SKM-1 (cell line): ENCODE results near the gene POLA1.

Experiments used
- DNase-seq: peaks from one replicate; lab custom pipeline; 2025; ENCODE audit not compliant: unreplicated experiment; lab: John Stamatoyannopoulos, UW

Gene POLA1

DNA sequence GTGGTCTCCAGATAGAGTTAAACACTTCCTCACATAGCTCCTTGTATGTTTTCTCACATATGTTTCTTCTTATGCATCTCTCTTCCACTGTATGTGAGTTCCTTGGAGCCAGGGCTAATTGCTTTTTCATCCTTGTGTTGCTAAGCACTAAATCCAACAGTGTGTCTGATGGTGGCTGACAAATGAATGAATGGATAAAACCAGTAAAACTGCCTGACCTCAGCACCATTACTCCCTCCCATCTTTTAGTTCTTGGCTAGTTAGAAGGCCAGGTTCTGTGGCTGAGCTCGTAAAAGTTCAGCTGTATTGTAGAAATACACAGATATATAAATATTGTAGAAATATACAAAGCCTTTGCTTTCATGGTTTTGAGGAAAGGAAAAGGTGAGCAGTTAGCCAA lies 271.7 kb downstream of the POLA1 start:
- DNase-seq, result no peak

DNA sequence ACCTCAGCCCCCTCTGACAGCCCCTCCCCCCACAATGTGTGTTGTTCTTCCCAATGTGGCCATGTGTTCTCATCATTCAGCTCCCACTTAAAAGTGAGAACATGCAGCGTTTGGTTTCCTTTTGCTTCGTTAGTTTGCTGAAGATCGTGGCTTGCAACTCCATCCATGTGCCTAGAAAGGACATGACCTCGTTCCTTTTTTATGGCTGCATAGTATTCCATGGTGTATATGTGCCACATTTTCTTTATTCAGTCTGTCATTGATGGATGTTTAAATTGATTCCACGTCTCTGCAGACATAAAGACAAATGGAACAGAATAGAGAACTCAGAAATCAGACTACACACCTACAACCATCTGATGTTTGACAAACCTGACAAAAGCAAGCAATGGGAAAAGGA lies 276.1 kb downstream of the POLA1 start:
- no peak for DNase-seq

DNA sequence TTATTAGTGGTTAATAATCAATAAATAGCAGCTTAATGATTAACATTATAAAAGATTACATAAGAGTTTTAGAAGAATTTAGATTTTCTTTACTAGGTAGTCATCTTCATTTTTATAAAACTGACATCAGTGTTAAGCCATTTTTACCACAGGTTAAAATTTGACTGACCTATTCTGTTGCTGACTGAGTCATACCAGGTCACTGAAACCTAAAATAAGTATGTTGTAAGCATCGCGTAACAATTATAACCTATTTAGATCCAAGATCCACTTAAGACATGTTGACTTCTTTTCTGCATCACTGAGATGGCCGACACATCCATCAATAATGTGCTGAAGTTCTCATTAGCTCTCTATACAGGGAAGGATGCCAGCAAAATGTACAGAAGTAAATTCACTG lies 285.4 kb downstream of the POLA1 start:
- no peak for DNase-seq

DNA sequence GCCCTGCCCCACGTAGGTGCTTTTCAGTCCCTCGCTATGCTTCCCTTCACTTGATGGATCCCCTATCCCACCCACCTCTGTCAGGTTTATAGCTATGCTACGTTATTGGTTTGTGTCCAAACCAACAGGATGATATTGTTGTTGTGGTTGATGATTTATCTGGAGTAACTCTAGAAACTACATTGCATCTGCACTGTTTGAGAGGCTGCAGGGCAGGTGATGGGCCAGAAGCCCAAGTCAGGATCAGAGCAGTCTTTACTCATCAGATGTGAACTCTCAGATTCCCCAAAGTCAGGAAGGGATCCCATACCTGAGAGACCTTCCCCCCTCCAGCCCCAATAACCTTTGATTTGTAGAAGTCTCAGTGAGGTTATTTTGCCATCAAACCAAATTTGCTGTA lies 287.3 kb downstream of the POLA1 start:
- DNase-seq, result no peak

DNA sequence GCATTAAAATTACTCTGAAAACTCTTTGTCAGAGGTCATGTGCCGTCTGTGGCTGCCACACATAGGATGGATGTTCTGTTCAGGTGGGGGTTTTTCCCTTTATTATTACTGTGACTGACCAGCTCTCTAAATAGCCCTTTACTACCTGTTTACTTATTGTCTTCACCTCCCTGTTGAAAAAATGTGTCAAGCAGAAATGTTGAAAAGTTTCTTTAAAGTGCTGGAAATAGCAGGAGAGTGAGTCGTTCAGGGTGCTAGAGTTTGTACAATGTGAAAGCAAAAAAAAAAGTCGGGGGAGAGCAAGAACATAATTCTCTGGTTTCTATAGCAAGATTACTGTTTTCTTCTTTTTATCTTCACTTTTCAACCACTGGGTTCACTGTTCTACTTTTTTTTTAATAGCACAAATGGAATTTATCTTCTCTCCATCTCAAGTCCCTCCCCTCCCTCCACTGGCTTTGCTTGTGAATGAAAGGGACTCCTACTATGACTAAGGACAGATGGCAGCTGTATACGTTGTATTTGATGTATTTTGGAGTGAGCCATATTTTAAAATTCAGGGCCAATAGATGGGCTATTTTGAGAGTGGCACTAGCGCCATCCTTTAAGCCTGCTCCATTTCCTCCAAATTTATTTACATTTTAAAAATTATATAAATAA lies 288.7 kb downstream of the POLA1 start:
- DNase-seq, result no peak

DNA sequence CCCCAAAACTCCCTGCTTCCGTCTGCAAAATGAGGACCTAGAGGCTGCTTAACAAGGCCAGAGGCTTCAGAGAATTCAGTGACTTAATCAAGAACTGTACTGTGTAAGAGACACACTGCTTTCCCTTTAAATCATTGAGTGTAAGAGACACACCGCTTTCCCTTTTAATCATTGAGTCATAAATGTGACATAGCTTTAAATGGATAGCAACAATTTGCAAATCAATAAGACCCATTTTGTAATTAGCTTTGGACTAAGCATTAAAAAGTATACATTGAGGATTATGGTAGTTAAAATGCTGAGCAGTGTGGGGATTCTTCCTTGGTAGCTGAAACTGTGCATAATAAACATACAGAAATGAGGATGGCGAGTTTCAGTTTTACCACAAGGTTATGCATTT lies 290.2 kb downstream of the POLA1 start:
- no peak for DNase-seq

DNA sequence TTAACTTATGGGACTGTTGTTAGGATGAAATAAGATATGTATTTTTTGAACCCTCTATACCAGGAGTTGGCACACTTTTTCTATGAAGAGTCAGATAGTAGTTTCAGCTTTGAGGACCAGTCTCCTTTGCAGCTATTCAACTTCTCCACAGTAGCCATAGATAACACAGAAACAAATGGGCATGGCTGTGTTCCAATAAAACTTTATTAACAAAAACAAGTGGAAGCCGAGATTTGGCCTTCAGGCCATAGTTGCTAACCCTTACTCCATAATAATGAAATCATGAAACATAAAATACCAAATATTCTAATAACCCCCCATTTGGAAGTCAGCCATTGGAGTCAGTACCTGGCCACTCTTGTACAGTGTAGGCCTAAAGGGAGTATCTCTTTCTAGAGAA lies 291.4 kb downstream of the POLA1 start:
- no peak for DNase-seq

DNA sequence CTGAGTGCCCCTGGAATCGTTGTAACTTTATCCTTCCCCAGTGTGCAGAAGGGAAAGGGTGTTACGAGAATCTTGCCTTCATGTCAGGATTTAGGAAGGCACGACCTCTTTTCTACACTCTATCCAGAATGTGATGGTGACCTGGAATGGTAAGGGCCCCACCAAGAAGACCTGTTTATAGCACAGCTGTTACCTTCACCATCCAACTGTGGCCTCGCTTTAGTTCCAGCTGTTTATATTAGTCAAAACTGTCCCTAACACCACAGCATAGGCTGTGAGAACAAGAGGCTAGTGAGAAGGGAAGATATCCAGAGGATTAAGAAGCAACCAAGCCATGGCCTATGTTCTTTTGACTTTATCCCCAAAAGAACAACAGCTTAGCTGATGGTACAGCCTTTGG lies 294.0 kb downstream of the POLA1 start:
- no peak for DNase-seq

DNA sequence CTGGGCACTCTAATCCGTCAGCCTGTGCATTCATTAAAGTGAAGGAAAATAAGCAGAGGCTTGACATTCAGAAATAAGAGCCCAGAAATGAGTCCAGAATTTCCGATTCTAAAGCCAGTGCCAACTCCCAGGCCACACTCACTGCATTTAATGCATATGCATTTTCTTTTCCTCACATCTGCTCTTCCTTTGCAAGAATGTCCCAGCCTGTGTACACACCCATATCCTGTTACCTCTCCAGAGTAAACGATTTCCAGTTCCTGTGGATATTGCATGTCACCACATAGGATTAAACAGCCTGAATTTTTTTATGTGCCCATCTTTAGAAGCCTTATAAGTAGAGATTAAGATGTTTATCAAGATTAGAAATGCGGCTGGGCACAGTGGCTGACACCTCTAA lies 294.6 kb downstream of the POLA1 start:
- DNase-seq, result no peak

DNA sequence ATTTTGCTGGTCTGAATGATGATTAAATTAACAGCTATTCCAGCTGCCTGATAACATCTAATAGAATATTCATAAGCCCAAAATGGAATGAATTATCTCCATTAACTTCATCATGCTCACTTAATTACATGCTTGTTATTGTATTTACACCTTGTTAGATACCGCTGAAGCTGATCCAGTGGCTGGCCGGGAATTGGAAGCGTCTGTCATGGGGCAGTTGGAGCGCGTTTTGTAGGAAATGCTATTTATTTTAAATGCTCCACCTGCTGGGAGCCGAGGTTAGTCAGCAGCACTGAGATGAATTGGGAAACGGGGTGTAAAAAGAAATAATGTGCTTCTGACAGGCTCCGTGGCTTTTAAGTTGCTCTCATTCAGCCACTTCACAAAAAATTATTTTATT lies 296.8 kb downstream of the POLA1 start:
- DNase-seq, result no peak

DNA sequence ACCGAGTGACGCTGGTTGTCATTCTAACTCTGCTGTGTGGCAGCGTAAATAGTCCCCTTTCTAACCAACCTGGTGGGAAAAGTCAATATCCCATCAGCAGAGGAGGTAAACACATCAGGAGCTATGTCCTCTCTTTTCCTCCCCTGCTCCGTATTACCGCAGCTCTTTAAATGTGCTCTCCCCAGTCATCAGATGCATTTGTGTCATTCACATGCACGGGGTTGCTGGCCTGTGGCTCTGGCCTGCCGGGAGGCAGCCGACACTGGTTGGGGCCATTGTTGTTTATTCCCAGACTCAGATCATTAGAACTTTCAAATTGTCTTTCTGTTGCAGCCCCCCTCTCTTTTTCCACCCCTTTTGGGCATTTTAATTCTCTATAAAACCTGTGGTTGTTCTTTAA lies 300.2 kb downstream of the POLA1 start:
- no peak for DNase-seq

DNA sequence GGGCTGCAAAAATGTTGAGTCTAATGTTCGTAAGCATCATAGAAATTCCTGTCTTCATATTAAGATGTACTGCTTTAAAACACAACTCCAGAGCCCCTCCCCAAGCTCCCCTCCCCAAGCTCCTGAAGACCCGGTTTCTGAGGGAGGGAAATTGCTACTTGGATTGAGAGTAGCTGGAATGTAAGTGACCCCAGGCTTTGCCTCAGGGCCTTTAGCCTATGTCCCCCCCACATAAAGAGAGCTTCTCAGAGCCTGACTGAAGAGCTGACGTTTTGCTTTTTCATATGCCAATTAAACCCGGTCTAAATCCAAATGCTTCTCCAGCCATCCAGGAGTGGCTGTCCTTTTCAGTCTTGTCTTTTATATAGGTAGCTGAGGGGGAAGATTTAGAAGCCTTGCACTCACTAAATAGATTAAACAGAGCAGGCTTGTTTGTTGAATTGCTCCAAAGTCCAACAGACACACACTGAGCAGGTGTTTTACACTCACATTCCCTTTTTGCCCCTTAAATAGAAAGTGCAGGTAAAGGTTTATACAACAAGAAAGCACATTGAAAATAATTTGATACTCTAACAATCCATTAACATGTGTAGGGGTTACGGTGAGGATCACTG lies 302.5 kb downstream of the POLA1 start:
- no peak for DNase-seq

DNA sequence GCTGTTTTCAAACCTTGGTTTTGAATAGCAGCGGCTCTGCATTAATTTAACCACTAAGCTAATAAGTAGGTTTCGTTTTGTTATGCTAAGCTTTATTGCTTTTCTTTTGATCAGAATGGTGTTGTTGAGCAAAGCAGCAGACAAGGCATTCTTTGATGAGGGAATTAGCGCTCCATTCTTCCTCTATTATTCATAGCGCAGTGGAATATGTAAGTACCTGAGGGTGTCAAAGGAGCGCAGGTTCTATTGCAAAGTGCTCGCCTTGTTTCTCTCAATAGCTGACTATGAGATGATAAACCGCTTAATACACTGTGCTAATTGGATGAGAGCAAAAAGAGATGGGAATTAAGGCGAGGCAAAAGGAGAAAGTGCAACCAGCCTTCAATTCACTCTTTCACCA lies 305.8 kb downstream of the POLA1 start:
- no peak for DNase-seq

DNA sequence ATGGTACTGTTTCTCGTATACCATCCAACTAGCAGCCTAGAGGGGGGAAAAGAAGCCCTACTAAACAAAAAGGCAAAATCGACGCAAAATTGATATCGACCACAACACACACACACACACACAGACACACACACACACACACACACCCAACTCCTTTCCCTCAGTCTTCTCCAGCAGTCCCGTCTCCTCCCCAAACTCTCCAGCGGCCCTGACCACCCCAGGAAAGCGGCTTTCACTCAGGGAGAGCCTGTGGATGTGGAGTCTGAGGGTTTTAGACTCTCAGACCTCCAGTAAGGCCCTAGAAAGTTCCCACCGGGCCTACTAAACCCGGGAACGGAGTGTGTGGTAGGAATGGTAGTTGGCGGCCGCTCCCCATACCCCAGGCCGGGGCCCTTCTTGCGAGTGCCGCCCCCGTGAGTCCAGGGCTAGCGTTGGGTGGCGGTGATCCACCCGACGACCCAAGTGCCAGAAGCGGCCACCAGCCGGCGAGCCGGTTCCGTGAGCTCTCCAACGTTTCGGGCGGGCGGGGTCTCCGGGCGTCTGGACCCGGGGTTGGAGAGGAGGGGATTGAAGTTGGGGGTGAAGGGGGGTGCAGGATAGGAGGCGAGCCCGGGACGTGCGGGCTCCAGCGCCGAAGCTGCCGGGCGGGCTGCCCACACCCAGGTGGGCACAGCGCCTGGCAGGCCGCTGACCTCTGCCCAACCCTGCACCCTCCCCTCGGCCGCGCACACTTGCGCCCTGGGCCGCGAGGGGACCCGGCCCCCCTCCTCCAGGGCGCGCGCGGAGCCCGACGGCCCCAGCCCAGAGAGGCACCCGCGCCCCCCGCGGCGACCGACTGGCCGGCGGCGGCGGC lies 308.3 kb downstream of the POLA1 start:
- no peak for DNase-seq

DNA sequence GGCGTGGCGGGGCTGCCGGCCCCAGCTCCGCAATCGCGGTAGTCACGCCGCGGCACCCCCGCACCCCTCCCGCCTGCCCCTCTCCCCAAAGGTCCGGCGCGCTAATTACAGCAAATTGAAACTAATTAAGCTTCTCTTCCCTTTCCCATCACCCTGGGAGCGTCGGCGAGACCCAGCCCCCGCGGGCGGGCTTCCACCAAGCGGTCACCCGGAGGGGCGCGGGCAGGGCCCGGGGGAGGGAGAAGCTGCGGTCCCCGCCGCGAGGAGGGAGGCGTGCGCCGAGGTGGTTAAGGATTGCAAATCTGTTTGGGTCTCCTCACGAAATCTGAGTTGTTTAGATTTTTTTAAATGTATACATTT lies 308.9 kb downstream of the POLA1 start:
- DNase-seq, result no peak

DNA sequence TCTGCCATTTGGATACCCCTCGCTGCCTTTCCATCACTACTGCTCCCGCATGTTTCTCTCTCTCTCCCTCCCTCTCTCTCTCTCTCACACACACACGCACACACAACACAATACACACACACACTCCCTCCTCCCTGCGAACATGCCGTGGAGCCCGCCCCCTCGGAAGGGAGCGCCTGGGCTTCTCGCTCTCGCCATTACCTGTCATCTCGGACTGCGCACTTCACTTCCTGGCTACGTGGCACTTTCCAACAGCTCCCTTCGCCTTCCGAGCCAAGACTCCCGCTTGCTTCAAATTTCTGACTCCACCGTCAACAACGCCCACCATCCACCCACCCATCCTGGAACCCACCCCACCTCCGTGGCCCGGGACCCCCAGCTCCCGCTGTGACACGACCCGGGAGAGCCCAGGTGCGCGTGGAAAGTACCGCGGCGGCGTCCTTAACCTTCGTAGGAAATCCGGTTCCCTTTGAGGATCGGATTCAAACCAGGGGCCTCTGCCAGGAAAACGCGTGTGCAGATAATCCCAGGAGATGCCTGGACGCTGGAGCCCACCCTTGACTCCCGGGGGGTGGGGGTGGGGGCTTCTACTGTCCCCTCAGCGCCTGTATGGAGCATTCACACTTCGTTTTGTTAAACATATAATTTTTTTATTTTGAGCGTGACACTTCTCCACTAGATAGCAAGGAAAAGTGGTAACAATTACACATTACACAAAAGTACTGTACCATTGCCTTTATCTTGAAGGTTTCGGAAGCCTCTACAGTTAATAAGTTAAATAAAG lies 309.5 kb downstream of the POLA1 start:
- no peak for DNase-seq

DNA sequence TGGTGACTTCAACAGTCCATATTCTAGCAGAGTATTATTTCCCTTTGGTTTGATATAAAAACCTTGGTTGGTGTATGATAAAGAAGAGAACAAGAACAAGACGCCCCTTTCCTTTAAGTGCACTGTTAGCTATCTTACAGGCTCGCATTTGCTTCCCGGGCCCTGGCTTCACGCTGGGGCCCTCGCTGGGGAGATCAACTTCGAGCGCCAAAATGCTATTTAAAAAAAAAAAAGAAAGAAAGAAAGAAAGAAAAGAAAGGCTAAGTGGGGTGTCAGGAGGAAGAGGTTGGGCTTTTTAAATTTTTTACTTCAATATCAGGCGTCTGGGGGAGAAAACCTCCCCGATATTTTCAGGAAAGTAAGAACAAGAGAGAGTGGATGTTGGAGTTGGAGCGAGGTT lies 310.3 kb downstream of the POLA1 start:
- DNase-seq, result no peak

DNA sequence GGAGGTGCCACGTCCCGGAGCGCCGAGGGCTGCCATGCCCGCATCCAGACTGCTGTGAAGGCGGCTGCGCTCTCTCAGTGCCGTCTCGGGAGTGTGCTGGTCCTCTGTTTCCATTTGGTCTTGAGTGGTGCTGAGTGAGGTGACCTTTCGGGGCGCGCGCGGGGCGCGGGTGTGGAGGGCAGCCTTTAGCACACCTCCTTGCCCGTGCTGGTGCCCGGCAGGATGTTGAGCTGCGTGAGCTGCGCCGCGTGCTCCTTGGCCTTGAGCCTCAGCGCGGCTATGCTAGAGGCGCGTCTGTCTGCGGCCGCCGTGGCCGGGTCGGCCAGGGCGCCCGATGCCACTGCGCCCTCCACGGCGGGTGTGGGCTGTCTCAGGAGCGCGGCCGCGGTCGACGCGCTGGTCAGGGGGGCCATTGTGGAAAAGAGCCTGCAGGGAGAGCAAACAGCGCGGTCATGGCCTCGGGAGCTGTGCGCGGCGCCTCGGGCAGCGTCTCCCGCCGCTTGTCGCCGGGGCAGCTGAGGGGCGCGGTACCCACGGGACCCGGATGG lies 310.8 kb downstream of the POLA1 start:
- DNase-seq, result no peak

DNA sequence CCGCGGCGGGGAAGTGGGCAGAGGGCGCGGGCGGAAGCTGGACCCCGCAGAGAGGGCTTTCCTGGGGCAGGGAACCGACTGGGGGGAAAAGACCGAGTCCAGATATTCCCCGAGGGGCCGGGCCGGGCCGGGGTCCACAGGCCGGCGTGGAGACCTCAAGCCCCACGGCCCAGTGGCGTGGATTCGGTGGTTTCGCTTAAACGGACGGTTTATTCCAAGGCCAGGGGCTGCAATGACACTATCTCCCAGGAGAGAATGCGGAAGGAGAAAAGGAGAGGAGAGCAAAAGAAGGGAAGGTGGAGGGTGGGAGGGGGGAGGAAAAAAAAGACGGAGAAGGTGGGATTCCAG lies 311.3 kb downstream of the POLA1 start:
- DNase-seq, result no peak

DNA sequence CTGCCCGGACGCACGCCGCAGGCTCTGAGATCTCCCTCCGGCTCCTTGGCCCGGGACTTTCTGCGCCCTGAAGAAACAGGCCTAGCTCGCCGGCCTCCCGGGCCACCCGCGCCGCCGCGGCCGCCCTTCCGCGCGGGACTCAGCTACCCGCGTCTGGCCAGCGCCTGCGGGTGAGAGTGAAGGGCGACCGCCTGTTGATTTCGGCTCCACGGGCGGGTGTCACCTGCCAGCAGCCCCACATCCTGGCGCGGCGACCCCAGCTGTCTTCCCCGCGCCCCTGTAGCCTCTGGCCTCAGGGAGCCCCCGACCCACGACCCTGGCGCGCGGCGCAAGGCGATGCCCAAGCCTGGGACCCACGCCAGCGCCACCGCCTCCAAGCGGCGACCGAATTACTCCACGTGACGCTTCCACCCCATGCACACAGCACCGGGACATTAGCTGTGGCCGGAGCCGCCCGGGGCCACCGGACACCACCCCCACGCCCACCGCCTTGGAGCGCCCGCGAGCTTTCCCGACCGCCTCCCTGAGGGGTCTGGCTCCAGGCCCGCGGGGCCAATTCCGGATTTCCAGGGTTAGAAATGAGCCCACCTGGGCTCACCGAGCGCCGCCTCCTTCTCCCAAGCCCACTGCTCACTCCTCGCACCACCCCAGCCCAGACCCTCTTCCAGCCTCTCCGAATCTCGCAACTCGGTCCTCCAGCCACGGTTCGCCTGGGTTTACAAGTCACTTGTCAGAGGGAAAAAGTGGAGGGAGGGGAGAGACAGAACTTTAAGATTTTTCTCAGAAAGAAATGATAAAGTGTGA lies 311.9 kb downstream of the POLA1 start:
- no peak for DNase-seq
